Testis (tissue), 2 donors: ENCODE data around the gene IL18BP.

Experiments
- POLR2A ChIP-seq: fragments of 450-650 bp; IDR thresholded peaks from one replicate; pipeline ENCODE4 v1.6.1; 2017; ENCODE audit warnings: antibody characterized with exemption, mild to moderate bottlenecking, moderate library complexity
- TF ChIP-seq, protein P1 (sequence below), 3 experiments: fragments of 450-650 bp in 2 of 3; fragments of 200-600 bp in 1 of 3; sonication (generic) in 1 of 3; IDR thresholded peaks; one replicate each; pipeline ENCODE4 v1.5.1; 2016 to 2019; ENCODE audit warnings: antibody characterized with exemption in 3 of 3, mild to moderate bottlenecking in 2 of 3, moderate library complexity in 1 of 3

DNA sequence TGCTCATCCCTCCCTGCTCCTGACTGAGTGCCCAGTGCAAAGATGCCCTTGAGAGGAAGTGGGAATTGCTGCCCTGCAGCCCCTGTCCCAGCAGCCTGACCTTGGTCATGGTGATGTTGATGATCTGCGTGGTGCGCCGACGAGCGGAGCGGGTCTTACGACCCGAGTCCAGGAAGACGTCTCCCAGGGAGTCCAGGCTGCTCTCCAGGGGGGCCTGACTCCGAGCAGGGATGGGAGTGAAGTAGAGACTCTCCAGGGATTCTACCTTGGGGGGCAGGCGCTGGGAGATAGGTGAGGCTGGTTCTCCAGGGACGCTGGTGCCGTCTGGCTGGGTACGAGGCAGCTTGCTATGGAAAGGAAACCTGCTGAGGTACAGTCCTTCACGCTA lies 8.4 kb downstream of the IL18BP start:
- TF ChIP-seq, protein P1, sequence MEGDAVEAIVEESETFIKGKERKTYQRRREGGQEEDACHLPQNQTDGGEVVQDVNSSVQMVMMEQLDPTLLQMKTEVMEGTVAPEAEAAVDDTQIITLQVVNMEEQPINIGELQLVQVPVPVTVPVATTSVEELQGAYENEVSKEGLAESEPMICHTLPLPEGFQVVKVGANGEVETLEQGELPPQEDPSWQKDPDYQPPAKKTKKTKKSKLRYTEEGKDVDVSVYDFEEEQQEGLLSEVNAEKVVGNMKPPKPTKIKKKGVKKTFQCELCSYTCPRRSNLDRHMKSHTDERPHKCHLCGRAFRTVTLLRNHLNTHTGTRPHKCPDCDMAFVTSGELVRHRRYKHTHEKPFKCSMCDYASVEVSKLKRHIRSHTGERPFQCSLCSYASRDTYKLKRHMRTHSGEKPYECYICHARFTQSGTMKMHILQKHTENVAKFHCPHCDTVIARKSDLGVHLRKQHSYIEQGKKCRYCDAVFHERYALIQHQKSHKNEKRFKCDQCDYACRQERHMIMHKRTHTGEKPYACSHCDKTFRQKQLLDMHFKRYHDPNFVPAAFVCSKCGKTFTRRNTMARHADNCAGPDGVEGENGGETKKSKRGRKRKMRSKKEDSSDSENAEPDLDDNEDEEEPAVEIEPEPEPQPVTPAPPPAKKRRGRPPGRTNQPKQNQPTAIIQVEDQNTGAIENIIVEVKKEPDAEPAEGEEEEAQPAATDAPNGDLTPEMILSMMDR (IDR thresholded peaks at IDR 0.05) = no peak
- TF ChIP-seq POLR2A = no peak
